ENCODE results near the gene FAM53B. TPM values are rescaled to one million over a fixed set of nuclear protein-coding genes. Genes with fewer than 3 reads are reported as not detected.

Gene FAM53B
- total and polyA plus RNA-seq, 4 donors, result 14.6 to 45.4 (median 18.2) TPM

GRCh38 chr10:124698545-124699469 is 45.4 kb downstream of the FAM53B start:
- no peak overlapping the region for H3K9ac ChIP-seq (ENCODE audit: insufficient read depth in 1 of 2, low read length in 2 of 2)
- TF ChIP-seq CTCF (IDR thresholded peaks at IDR 0.05; ENCODE audit: control extremely low read depth, extremely low read depth), result no peak
- 94% methylated on average over 18 of the region's 18 CpGs for WGBS, 2 donors

GRCh38 chr10:124697837-124698544 is 46.2 kb downstream of the FAM53B start:
- TF ChIP-seq CTCF (IDR thresholded peaks at IDR 0.05; ENCODE audit: control extremely low read depth, extremely low read depth), result no peak
- no peaks in the 10 kb centered on the region for H3K27me3 ChIP-seq (ENCODE audit: control insufficient read depth in 3 of 3, insufficient read depth in 3 of 3, low read length in 2 of 3)
- peak overlapping the region in 1 of 2 donors; percentile 1 for H3K27ac ChIP-seq (ENCODE audit: low read depth in 1 of 2, low read length in 1 of 2)
- no peak for DNase-seq
- no peaks in the 10 kb centered on the region for H3K9me3 ChIP-seq (ENCODE audit: control insufficient read depth in 4 of 4, insufficient read depth in 3 of 4, low read length in 3 of 4)
- peaks cover 23 to 45% (median 38%) of the 10 kb centered on the region in 5 donors for H3K4me1 ChIP-seq (ENCODE audit: control insufficient read depth in 5 of 5, insufficient read depth in 5 of 5, low read length in 5 of 5)
- ATAC-seq (ENCODE audit: insufficient read depth, low FRiP score), result no peak
- no peak overlapping the region for H3K9ac ChIP-seq (ENCODE audit: insufficient read depth in 1 of 2, low read length in 2 of 2)
- peaks cover 0 to 26% (median 7%) of the 10 kb centered on the region in 4 donors for H3K36me3 ChIP-seq (ENCODE audit: control insufficient read depth in 4 of 4, insufficient read depth in 4 of 4, low read length in 4 of 4)
- no peak overlapping the region for H3K4me3 ChIP-seq
- WGBS, 2 donors, result 62 to 71% methylated on average over 12 to 13 of the region's 13 CpGs

More at GRCh38 chr10:124698545-124699469, 45.4 kb downstream of the FAM53B start:
- H3K4me1 ChIP-seq (ENCODE audit: control insufficient read depth in 5 of 5, insufficient read depth in 5 of 5, low read length in 5 of 5), result peaks cover 30 to 50% (median 43%) of the 10 kb centered on the region in 5 donors
- peak overlapping the region; percentile 1 to 14 for H3K27ac ChIP-seq (ENCODE audit: low read depth in 1 of 2, low read length in 1 of 2)
- H3K27me3 ChIP-seq (ENCODE audit: control insufficient read depth in 3 of 3, insufficient read depth in 3 of 3, low read length in 2 of 3), result no peaks in the 10 kb centered on the region
- ATAC-seq (ENCODE audit: insufficient read depth, low FRiP score), result no peak
- H3K4me3 ChIP-seq, result no peak overlapping the region
- H3K9me3 ChIP-seq (ENCODE audit: control insufficient read depth in 4 of 4, insufficient read depth in 3 of 4, low read length in 3 of 4), result no peaks in the 10 kb centered on the region
- H3K36me3 ChIP-seq (ENCODE audit: control insufficient read depth in 4 of 4, insufficient read depth in 4 of 4, low read length in 4 of 4), result peaks cover 0 to 21% (median 6%) of the 10 kb centered on the region in 4 donors
- DNase-seq, result no peak

- peaks cover 18 to 40% (median 32%) of the 10 kb centered on the region in 5 donors for H3K4me1 ChIP-seq (ENCODE audit: control insufficient read depth in 5 of 5, insufficient read depth in 5 of 5, low read length in 5 of 5)
- DNase-seq, result no peak
- no peak for ATAC-seq (ENCODE audit: insufficient read depth, low FRiP score)
- H3K27me3 ChIP-seq (ENCODE audit: control insufficient read depth in 3 of 3, insufficient read depth in 3 of 3, low read length in 2 of 3), result no peaks in the 10 kb centered on the region
- H3K9me3 ChIP-seq (ENCODE audit: control insufficient read depth in 4 of 4, insufficient read depth in 3 of 4, low read length in 3 of 4), result no peaks in the 10 kb centered on the region
- TF ChIP-seq CTCF (IDR thresholded peaks at IDR 0.05; ENCODE audit: control extremely low read depth, extremely low read depth), result no peak
- WGBS, 2 donors, result 96 to 97% methylated on average over 8 of the region's 8 CpGs
- peak overlapping the region in 1 of 2 donors; percentile 49 for H3K27ac ChIP-seq (ENCODE audit: low read depth in 1 of 2, low read length in 1 of 2)
- H3K4me3 ChIP-seq, result no peak overlapping the region
- no peak overlapping the region for H3K9ac ChIP-seq (ENCODE audit: insufficient read depth in 1 of 2, low read length in 2 of 2)
- H3K36me3 ChIP-seq (ENCODE audit: control insufficient read depth in 4 of 4, insufficient read depth in 4 of 4, low read length in 4 of 4), result peaks cover 0 to 22% (median 8%) of the 10 kb centered on the region in 4 donors
These were observed 46.7 kb downstream of the FAM53B start for GRCh38 chr10:124697443-124697836.
